Ectodermal cell (in vitro differentiated cells): Measurements from ENCODE around the gene SH3RF2.
"Not testable (repeated sequence)": the region's sequence is repeated elsewhere in the genome, so short reads cannot be mapped to it uniquely, and the experiment has no call there.

ENCODE experiments used
- H3K27ac ChIP-seq: 2 replicates; pipeline ENCODE4 v1.7.0; 2013; ENCODE audit warnings: mild to moderate bottlenecking, low read depth, low read length; ENCODE audit not compliant: insufficient read depth, poor library complexity, severe bottlenecking
- H3K27me3 ChIP-seq: 2 replicates; pipeline ENCODE4 v1.7.0; 2013; ENCODE audit warnings: mild to moderate bottlenecking, low read length; ENCODE audit not compliant: insufficient read depth, control insufficient read depth, poor library complexity, severe bottlenecking
- H3K36me3 ChIP-seq: one replicate; pipeline ENCODE4 v1.7.0; 2013; ENCODE audit warnings: low read length; ENCODE audit not compliant: control insufficient read depth, insufficient read depth
- H3K4me1 ChIP-seq: one replicate; pipeline ENCODE4 v1.7.0; 2013; ENCODE audit warnings: low read length; ENCODE audit not compliant: control insufficient read depth, insufficient read depth
- H3K4me3 ChIP-seq: 2 replicates; pipeline ENCODE4 v1.7.0; 2013; ENCODE audit warnings: low read depth, low read length, control low read depth; ENCODE audit not compliant: insufficient read depth
- H3K9me3 ChIP-seq: 2 replicates; pipeline ENCODE4 v1.7.0; 2013; ENCODE audit warnings: mild to moderate bottlenecking, low read length, moderate library complexity; ENCODE audit not compliant: control insufficient read depth
- WGBS, 2 experiments: methylation state at CpG; one replicate each; pipeline ENCODE4 v1.1.7; 2013; ENCODE audit warnings: missing lambda C conversion rate in 2 of 2; 5-methylcytosine and 5-hydroxymethylcytosine counted together

SH3RF2 gene

GRCh38 chr5:145983446-145983845, 47.1 kb downstream of the SH3RF2 start:
- no peaks in the 10 kb centered on the region for H3K27me3 ChIP-seq
- no peak overlapping the region for H3K4me3 ChIP-seq
- no peaks in the 10 kb centered on the region for H3K9me3 ChIP-seq
- 97 to 98% methylated on average over 2 of the region's 2 CpGs for WGBS, 2 experiments
- no peaks in the 10 kb centered on the region for H3K4me1 ChIP-seq
- H3K27ac ChIP-seq = no peak overlapping the region
- no peaks in the 10 kb centered on the region for H3K36me3 ChIP-seq

- 93 to 98% methylated on average over 2 of the region's 2 CpGs for WGBS, 2 experiments
- H3K27me3 ChIP-seq = no peaks in the 10 kb centered on the region
- H3K27ac ChIP-seq = no peak overlapping the region
- no peak overlapping the region for H3K4me3 ChIP-seq
- H3K4me1 ChIP-seq = no peaks in the 10 kb centered on the region
- H3K9me3 ChIP-seq = no peaks in the 10 kb centered on the region
- H3K36me3 ChIP-seq = no peaks in the 10 kb centered on the region
Measured at GRCh38 chr5:145984072-145984471, 47.7 kb downstream of the SH3RF2 start.

- H3K9me3 ChIP-seq = no peaks in the 10 kb centered on the region
- no peak overlapping the region for H3K4me3 ChIP-seq
- H3K4me1 ChIP-seq = no peaks in the 10 kb centered on the region
- H3K27ac ChIP-seq = no peak overlapping the region
- no peaks in the 10 kb centered on the region for H3K36me3 ChIP-seq
- WGBS, 2 experiments = 73 to 76% methylated on average over 1 of the region's 1 CpG
- H3K27me3 ChIP-seq = no peaks in the 10 kb centered on the region
Measured at GRCh38 chr5:145987856-145988255, 51.5 kb downstream of the SH3RF2 start.

DNA sequence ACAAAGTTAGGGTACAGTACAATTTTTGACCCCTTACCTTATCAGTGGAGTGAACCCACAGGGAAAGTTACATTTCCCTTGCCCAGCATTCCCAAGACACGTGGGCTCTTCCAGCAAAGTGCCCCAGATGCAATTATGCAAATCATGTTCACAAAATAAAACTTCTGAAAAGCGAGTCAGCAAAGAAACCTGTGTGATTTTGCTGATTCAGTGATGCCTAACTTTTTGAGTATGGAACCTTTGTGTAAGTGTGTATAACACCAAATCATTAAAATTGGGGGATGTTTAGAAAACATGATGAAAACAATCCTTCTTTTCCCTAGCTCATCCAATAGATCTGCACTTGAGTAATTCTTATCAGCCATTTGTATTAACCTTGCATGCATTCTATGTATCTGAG, 52.6 kb downstream of the SH3RF2 start:
- no peaks in the 10 kb centered on the region for H3K36me3 ChIP-seq
- H3K4me3 ChIP-seq = no peak overlapping the region
- WGBS, 2 experiments = 65 to 89% methylated on average over 2 of the region's 2 CpGs
- no peaks in the 10 kb centered on the region for H3K4me1 ChIP-seq
- H3K9me3 ChIP-seq = no peaks in the 10 kb centered on the region
- no peak overlapping the region for H3K27ac ChIP-seq
- H3K27me3 ChIP-seq = no peaks in the 10 kb centered on the region

DNA sequence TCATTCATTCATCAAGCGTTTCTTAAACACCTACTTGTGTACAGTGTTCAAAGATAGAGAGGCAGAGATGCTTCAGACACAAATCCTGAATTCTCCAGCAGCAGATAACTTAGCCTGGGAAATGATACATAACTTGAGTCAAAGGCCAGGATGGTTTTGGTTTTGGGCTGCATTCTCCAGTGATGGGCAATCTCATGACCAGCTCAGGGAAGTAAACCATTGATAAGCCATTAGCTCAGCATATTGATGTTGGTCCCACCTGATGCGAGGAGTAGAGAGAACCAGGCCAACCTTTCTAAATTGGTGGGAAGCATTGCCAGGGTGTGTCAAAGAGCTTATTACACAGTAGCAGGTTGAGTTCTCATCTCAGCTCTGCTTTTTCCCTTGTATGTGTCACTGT, 53.0 kb downstream of the SH3RF2 start:
- 95 to 98% methylated on average over 2 of the region's 2 CpGs for WGBS, 2 experiments
- H3K27me3 ChIP-seq = no peaks in the 10 kb centered on the region
- H3K9me3 ChIP-seq = no peaks in the 10 kb centered on the region
- H3K36me3 ChIP-seq = no peaks in the 10 kb centered on the region
- no peak overlapping the region for H3K27ac ChIP-seq
- no peaks in the 10 kb centered on the region for H3K4me1 ChIP-seq
- H3K4me3 ChIP-seq = no peak overlapping the region

DNA sequence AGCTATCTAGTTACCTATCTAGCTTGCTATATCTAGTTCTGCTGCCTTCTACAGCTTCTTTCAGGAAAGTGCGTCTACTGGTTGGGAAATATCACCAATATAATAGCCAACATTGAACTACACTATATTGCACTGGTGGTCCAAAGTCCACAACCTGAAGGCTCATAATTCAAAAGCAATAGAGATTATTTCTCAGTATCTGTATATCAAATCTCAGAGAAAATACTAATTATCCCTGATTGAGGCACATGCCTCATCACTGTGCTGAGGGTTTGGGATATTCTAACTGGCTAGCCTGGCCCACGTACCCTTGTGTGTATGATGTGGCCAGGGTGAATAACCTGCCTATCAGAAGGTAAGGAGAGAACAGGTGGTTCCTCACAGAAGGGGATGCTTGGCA, 53.8 kb downstream of the SH3RF2 start:
- Histone ChIP-seq H3K4me3 (no peak overlapping the region), H3K36me3 (no peaks in the 10 kb centered on the region), H3K4me1 (no peaks in the 10 kb centered on the region), H3K27me3 (no peaks in the 10 kb centered on the region), H3K9me3 (no peaks in the 10 kb centered on the region), H3K27ac (no peak overlapping the region)
- 95 to 97% methylated on average over 2 of the region's 2 CpGs for WGBS, 2 experiments

GRCh38 chr5:145991044-145991575, 54.7 kb downstream of the SH3RF2 start:
- Histone ChIP-seq H3K4me3 (no peak overlapping the region), H3K36me3 (no peaks in the 10 kb centered on the region), H3K27me3 (no peaks in the 10 kb centered on the region), H3K27ac (no peak overlapping the region), H3K9me3 (no peaks in the 10 kb centered on the region), H3K4me1 (no peaks in the 10 kb centered on the region)
- WGBS, 2 experiments = 87 to 90% methylated on average over 2 of the region's 3 CpGs

- not testable (repeated sequence) for H3K9me3 ChIP-seq, H3K27me3 ChIP-seq, H3K27ac ChIP-seq, H3K36me3 ChIP-seq, H3K4me3 ChIP-seq, H3K4me1 ChIP-seq
- 92 to 93% methylated on average over 4 of the region's 4 CpGs for WGBS, 2 experiments
Measured at GRCh38 chr5:145993538-145993937, 57.2 kb downstream of the SH3RF2 start.

DNA sequence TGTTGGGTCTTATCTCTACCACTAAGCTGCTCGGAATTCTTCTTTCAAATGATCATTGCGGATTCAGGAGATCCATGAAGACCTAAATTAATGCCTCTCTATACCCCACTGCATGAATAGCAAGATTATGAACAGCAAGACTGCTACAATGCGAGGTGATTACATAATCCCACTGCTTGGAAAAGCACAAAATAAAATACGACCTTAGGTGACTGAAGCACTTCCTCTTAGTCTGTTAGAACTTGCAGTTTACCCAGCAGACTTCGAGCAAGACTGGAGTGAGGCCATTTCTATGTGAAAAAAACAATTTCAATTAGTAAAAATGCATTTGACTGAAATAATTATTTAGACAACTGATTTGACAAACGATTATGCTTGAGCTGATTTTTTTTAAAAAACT, 59.8 kb downstream of the SH3RF2 start:
- WGBS, 2 experiments = 95 to 96% methylated on average over 6 of the region's 6 CpGs
- no peaks in the 10 kb centered on the region for H3K4me1 ChIP-seq
- H3K27me3 ChIP-seq = no peaks in the 10 kb centered on the region
- H3K36me3 ChIP-seq = no peaks in the 10 kb centered on the region
- no peak overlapping the region for H3K27ac ChIP-seq
- no peaks in the 10 kb centered on the region for H3K9me3 ChIP-seq
- H3K4me3 ChIP-seq = no peak overlapping the region

GRCh38 chr5:145999208-145999607, 62.8 kb downstream of the SH3RF2 start:
- Histone ChIP-seq H3K27ac (no peak overlapping the region), H3K9me3 (no peaks in the 10 kb centered on the region), H3K4me3 (no peak overlapping the region), H3K4me1 (no peaks in the 10 kb centered on the region), H3K27me3 (no peaks in the 10 kb centered on the region), H3K36me3 (no peaks in the 10 kb centered on the region)
- 92 to 100% methylated on average over 1 of the region's 1 CpG for WGBS, 2 experiments

DNA sequence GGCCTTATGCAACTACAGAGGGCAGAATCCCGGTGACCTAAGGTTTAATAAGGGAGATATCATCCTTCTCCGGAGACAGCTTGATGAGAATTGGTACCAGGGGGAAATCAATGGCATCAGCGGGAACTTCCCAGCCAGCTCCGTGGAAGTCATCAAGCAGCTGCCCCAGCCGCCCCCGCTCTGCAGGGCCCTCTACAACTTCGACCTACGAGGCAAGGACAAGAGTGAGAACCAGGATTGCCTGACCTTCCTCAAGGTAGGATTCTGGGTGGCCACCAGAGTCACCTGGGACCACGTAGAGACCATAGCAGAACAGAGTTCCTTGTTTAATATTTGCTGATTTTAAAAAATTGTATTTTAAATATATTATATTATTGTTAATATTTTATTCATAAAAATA, 63.7 kb downstream of the SH3RF2 start:
- no peaks in the 10 kb centered on the region for H3K27me3 ChIP-seq
- H3K36me3 ChIP-seq = no peaks in the 10 kb centered on the region
- H3K4me1 ChIP-seq = no peaks in the 10 kb centered on the region
- H3K4me3 ChIP-seq = no peak overlapping the region
- H3K9me3 ChIP-seq = no peaks in the 10 kb centered on the region
- H3K27ac ChIP-seq = no peak overlapping the region
- 94 to 95% methylated on average over 8 to 9 of the region's 9 CpGs for WGBS, 2 experiments
